HG03175 (cell line): ENCODE results near the gene IL13.
"Not testable (repeated sequence)": the region's sequence is repeated elsewhere in the genome, so short reads cannot be mapped to it uniquely, and the experiment has no call there.

Experiments
- ATAC-seq: cut with Tn5 transposase; IDR thresholded peaks from one replicate; pipeline ENCODE4 v1.9.1; 2021; ENCODE audit warnings: mild to moderate bottlenecking, moderate library complexity; ENCODE audit not compliant: unreplicated experiment

IL13 gene

DNA sequence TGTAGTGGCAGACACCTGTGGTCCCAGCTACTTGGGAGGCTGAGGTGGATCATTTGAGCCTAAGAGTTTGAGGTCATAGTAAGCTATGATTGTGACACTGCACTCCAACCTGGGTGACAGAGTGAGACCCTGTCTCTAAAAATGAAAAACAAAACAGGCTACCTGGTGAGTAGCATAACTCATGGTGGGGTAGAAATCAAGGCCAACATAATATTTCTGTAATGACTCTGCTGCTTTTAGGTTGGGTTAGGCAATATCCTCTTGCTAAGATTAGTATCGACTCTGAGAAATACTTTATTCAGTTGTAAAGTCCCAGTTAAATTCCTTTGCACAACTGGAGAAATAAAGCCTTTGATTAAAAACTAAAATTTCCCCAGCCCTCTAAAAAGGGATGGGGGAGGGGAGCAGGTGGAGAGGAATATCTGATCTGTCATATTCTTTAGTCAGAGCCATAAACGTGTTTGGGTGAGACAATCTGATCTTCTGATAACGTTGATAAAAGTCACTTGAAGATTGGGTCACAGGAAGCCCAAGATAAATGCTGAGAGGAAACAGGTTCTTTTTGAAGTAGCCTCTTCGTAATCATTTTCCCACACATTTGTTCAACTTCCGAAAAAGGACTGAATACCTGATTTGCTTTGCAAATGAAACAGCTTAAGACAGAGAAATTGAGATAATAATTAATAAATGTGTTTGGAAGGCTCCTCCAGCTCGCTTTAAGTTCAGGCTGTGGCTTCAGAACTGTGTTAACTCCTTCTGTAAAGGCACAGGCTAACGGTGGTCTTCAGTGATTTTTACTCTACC, 30.8 kb downstream of the IL13 start:
- ATAC-seq = peak; percentile 38

DNA sequence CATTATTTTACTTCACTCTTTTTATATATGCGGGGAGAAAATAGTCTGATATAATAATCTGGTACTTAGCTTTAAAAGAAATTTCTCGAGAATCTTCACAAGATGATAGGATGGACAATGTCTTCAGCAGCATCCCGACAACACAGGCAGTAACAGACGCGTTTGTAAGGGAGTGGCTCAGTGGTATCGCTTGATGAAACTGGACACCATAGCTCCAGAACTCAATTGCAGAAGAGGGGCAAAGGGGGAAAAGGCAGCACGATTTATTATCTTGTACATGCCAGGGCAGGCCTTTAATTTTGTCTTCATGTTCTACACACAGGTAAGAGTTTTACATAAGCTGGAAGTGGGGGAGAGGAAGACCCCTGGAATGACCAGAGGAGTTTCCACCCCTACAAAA, 31.5 kb downstream of the IL13 start:
- no peak for ATAC-seq

DNA sequence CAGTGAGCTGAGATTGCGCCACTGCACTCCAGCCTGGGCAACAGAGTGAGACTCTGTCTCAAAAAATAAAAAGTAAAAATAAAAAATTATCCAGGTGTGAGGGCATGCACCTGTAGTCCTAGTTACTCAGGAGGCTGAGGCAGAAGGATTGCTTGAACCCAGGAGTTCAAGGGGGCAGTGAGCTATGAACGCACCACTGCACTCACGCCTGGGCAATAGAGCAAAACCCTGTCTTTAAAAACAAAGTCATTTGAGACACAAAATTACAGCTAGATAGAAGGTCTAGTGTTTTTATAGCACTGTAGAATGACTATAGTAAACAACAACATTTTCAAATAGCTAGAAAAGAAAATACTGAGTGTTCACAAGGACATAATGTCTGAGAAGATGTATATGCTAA, 32.2 kb downstream of the IL13 start:
- ATAC-seq = no peak

DNA sequence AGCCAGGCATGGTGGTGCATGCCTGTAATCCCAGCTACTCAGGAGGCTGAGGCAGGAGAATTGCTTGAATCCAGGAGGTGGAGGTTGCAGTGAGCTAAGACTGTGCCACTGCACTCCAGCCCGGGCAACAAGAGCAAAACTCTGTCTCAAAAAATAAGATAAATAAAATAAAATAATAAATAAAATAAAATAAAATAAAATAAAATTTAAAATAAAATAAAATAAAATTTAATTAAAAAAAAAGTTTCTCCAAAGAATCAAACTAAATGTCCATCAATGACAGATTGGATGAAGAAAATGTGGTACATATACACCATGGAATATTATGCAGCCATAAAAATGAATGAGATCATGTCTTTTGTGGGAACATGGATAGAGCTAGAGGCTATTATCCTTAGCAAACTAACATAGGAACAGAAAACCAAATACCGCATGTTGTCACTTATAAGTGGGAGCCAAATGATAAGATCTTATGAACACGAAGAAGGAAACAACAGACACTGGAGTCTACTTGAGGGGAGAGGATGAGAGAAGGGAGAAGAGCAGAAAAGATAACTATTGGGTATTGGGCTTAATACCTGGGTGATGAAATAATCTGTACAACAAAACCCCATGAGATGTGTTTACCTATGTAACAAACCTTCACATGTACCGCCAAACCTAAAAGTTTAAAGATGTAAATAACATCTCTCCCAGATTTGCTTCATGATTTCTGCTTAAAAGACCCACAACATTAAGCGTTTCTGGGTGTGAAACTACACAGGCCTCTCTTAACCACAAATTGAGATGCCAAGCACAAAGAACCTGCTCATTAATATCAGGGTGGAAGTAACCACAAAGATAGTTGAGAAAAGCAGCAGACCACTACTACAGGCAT, 34.0 kb downstream of the IL13 start:
- ATAC-seq = not testable (repeated sequence)

DNA sequence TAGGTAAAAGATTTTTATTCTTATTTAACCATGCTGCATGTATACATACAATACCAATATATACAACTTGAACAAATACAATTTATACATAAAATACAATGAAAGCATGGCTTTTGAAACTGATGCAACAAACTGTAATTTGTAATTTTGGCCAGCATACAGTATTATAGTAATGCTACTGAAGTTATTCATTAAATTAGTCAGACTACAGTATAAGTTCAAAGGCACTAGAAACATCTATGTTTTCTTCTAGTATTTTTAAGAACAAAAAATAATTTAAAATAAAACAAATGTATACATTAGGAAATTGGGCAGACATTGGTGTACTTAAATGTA, 34.6 kb downstream of the IL13 start:
- no peak for ATAC-seq

DNA sequence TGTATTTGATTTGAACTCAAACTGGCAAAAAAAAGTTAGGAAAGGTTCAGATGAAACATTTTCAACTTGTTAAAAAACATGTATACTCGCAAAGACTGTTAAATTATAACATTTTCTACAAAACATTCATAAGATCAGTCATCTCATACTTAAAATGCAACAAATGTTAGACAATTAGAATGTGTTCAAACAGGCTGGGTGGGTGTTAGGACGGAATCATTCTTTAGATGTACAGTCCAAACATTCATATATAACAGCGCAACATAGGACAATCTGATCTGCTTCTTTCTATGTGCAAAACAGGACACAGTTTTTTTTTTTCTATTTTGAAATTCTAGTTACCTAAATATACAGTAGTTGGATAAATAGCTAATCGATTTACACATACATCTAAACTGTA, 38.0 kb downstream of the IL13 start:
- no peak for ATAC-seq

DNA sequence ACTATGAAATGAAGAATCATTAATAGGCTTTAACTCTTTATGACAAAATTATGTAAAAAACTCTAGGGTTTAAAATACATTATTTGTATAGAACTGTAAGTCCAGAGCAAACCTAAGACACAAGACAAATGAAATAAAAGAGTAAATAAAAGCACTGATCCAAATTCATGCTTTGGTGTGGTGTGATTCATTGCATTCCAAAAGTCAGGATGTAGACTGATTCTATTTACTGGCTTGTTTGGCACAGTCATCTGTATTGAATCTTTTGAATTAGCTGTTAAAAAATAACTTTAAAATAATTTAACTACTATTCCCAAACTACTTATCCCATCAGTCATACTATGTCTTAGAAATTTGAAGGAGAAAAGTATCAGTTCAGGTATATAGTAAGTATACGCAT, 46.9 kb downstream of the IL13 start:
- ATAC-seq = no peak

DNA sequence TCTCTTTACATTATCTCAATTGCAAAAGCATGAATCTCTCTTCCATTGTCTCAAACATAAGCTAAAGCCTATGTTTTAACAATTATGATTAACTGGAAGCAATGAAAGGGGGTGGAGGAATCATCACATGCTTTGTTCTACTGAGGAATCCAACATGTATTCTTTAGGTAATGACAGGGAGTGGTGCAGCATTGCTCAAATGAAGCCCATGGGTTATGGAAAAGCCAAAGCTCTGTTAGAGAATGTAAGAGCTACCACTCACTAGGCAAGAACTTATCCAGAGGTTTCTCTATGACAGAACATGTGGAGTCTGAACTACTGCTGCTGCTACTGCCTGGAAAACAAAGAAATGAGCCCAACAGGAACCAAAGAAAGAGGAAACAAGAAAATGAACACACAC, 50.7 kb downstream of the IL13 start:
- ATAC-seq = no peak
